HG03469 (cell line): ENCODE measurements around the gene SLC25A43.
"Not testable (repeated sequence)": the region's sequence is repeated elsewhere in the genome, so short reads cannot be mapped to it uniquely, and the experiment has no call there.

Experiments used
- ATAC-seq: cut with Tn5 transposase; IDR thresholded peaks from one replicate; pipeline ENCODE4 v1.9.1; 2021; ENCODE audit warnings: mild to moderate bottlenecking, moderate library complexity, moderate number of reproducible peaks; ENCODE audit not compliant: unreplicated experiment

SLC25A43 gene

GRCh38 chrX:119467433-119467832 lies 68.3 kb downstream of the SLC25A43 start:
- no peak for ATAC-seq

- ATAC-seq, result peak; percentile 71
Observed at GRCh38 chrX:119467842-119468550, 68.9 kb downstream of the SLC25A43 start, which contains the start of gene SLC25A5. SLC25A5 (plus strand) TSS chrX:119468444; CDS start chrX:119468516, 72 bp downstream.

GRCh38 chrX:119468551-119469312 lies 69.6 kb downstream of the SLC25A43 start:
- ATAC-seq, result peak; percentile 55

GRCh38 chrX:119469313-119469635 lies 70.1 kb downstream of the SLC25A43 start:
- ATAC-seq, result no peak

- ATAC-seq, result no peak
Observed at GRCh38 chrX:119474615-119475388, 75.7 kb downstream of the SLC25A43 start.

GRCh38 chrX:119475389-119476101 lies 76.4 kb downstream of the SLC25A43 start:
- ATAC-seq, result no peak

GRCh38 chrX:119477812-119478232 lies 78.7 kb downstream of the SLC25A43 start:
- ATAC-seq, result no peak

GRCh38 chrX:119478504-119478903 lies 79.4 kb downstream of the SLC25A43 start:
- no peak for ATAC-seq

GRCh38 chrX:119479845-119480244 lies 80.7 kb downstream of the SLC25A43 start:
- ATAC-seq, result no peak

- no peak for ATAC-seq
Observed at GRCh38 chrX:119481323-119481801, 82.2 kb downstream of the SLC25A43 start.

- ATAC-seq, result no peak
Observed at GRCh38 chrX:119482041-119482440, 82.9 kb downstream of the SLC25A43 start.

GRCh38 chrX:119482481-119483480 lies 83.6 kb downstream of the SLC25A43 start:
- ATAC-seq, result no peak

GRCh38 chrX:119486745-119487144 lies 87.6 kb downstream of the SLC25A43 start:
- no peak for ATAC-seq

GRCh38 chrX:119487766-119488165 lies 88.6 kb downstream of the SLC25A43 start:
- not testable (repeated sequence) for ATAC-seq

- no peak for ATAC-seq
Observed at GRCh38 chrX:119488749-119489148, 89.6 kb downstream of the SLC25A43 start.

GRCh38 chrX:119489212-119490074 lies 90.3 kb downstream of the SLC25A43 start:
- ATAC-seq, result no peak

GRCh38 chrX:119492463-119492862 lies 93.3 kb downstream of the SLC25A43 start:
- ATAC-seq, result no peak

- not testable (repeated sequence) for ATAC-seq
Observed at GRCh38 chrX:119493851-119494495, 94.8 kb downstream of the SLC25A43 start.
